HEK293 (cell line): ENCODE data around the gene ZBTB20.

ENCODE experiments used
- CTCF ChIA-PET: fragments of 350-600 bp; formaldehyde crosslinking; extraction: SDS; loops from one replicate; lab custom pipeline; 2021; ENCODE audit warnings: antibody characterized with exemption; lab: Yijun Ruan, JAX
- POLR2A ChIA-PET: fragments of 300-600 bp; formaldehyde crosslinking; extraction: SDS; loops from one replicate; lab custom pipeline; 2020; ENCODE audit warnings: antibody characterized with exemption, inconsistent platforms; lab: Yijun Ruan, JAX
- H3K27ac ChIP-seq: fragments of 200-500 bp; sonication (Bioruptor generic); 2 replicates; pipeline ENCODE4 v1.5.1; 2014; ENCODE audit warnings: low read depth, low read length, control low read depth, inconsistent platforms; ENCODE audit errors: extremely low read depth
- H3K36me3 ChIP-seq, 2 experiments: fragments of 200-500 bp in 1 of 2; sonication (Bioruptor generic) in 1 of 2; 1 replicate in 1 of 2; 2 replicates in 1 of 2; pipeline ENCODE4 v1.5.1; 2014 to 2017; ENCODE audit warnings: inconsistent platforms in 2 of 2, low read length in 2 of 2; ENCODE audit not compliant: control insufficient read depth in 2 of 2, insufficient read depth in 1 of 2
- H3K4me1 ChIP-seq: fragments of 200-500 bp; sonication (Bioruptor generic); 2 replicates; pipeline ENCODE4 v1.5.1; 2014; ENCODE audit warnings: mild to moderate bottlenecking, low read length, inconsistent platforms; ENCODE audit not compliant: control insufficient read depth, insufficient read depth
- H3K4me3 ChIP-seq: 2 replicates; pipeline ENCODE4 v1.5.1; 2011; ENCODE audit warnings: low read depth, mild to moderate bottlenecking, control low read depth, low read length, moderate library complexity
- H3K9me3 ChIP-seq: fragments of 200-500 bp; sonication (Bioruptor generic); 2 replicates; pipeline ENCODE4 v1.5.1; 2014; ENCODE audit warnings: low read depth, low read length, inconsistent platforms; ENCODE audit not compliant: control insufficient read depth, insufficient read depth
- PRDM6 ChIP-seq: fragments of 450-650 bp; formaldehyde crosslinking; IDR thresholded peaks from 2 replicates; pipeline ENCODE4 v1.5.1; 2017; ENCODE audit warnings: missing biosample characterization, missing genetic modification characterization
- REST ChIP-seq: fragments of 450-650 bp; formaldehyde crosslinking; IDR thresholded peaks from 2 replicates; pipeline ENCODE4 v1.5.1; 2016; ENCODE audit warnings: missing biosample characterization, missing genetic modification characterization
- ZNF140 ChIP-seq: fragments of 450-650 bp; formaldehyde crosslinking; IDR thresholded peaks from 2 replicates; pipeline ENCODE4 v1.5.1; 2016; ENCODE audit warnings: missing biosample characterization, missing genetic modification characterization
- ZNF184 ChIP-seq: fragments of 450-650 bp; IDR thresholded peaks from 2 replicates; pipeline ENCODE4 v1.5.1; 2018; ENCODE audit warnings: missing biosample characterization, mild to moderate bottlenecking, missing genetic modification characterization
- ZNF37A ChIP-seq: fragments of 450-650 bp; IDR thresholded peaks from 2 replicates; pipeline ENCODE4 v1.5.1; 2018; ENCODE audit warnings: missing biosample characterization, missing genetic modification characterization
- ZNF391 ChIP-seq: fragments of 450-650 bp; formaldehyde crosslinking; IDR thresholded peaks from 2 replicates; pipeline ENCODE4 v1.5.1; 2016; ENCODE audit warnings: low read depth, missing biosample characterization, missing genetic modification characterization, borderline replicate concordance
- ZNF530 ChIP-seq: fragments of 450-650 bp; formaldehyde crosslinking; IDR thresholded peaks from 2 replicates; pipeline ENCODE4 v1.5.1; 2016; ENCODE audit warnings: low read depth, missing biosample characterization, missing genetic modification characterization
- ZNF621 ChIP-seq: fragments of 450-650 bp; formaldehyde crosslinking; IDR thresholded peaks from 2 replicates; pipeline ENCODE4 v1.5.1; 2017; ENCODE audit warnings: missing biosample characterization, missing genetic modification characterization
- ZNF664 ChIP-seq: fragments of 450-650 bp; formaldehyde crosslinking; IDR thresholded peaks from 2 replicates; pipeline ENCODE4 v1.5.1; 2016; ENCODE audit warnings: missing biosample characterization, missing genetic modification characterization
- ZNF768 ChIP-seq: fragments of 450-650 bp; formaldehyde crosslinking; IDR thresholded peaks from 2 replicates; pipeline ENCODE4 v1.5.1; 2018; ENCODE audit warnings: missing biosample characterization, mild to moderate bottlenecking, missing genetic modification characterization
- ZSCAN18 ChIP-seq: fragments of 450-650 bp; formaldehyde crosslinking; IDR thresholded peaks from 2 replicates; pipeline ENCODE4 v1.5.1; 2016; ENCODE audit warnings: missing biosample characterization, missing genetic modification characterization
- TF ChIP-seq, protein P1 (sequence below): fragments of 450-650 bp; formaldehyde crosslinking; IDR thresholded peaks from 2 replicates; pipeline ENCODE4 v1.5.1; 2016; ENCODE audit warnings: missing biosample characterization, missing genetic modification characterization
- TF ChIP-seq, protein P2 (sequence below): IDR thresholded peaks from 2 replicates; pipeline ENCODE4 v1.6.1; 2011; ENCODE audit warnings: mild to moderate bottlenecking, low read depth, low read length, borderline replicate concordance
- TF ChIP-seq, protein P3 (sequence below): fragments of 450-650 bp; formaldehyde crosslinking; IDR thresholded peaks from 2 replicates; pipeline ENCODE4 v1.5.1; 2016; ENCODE audit warnings: missing biosample characterization, missing genetic modification characterization

Gene ZBTB20

DNA sequence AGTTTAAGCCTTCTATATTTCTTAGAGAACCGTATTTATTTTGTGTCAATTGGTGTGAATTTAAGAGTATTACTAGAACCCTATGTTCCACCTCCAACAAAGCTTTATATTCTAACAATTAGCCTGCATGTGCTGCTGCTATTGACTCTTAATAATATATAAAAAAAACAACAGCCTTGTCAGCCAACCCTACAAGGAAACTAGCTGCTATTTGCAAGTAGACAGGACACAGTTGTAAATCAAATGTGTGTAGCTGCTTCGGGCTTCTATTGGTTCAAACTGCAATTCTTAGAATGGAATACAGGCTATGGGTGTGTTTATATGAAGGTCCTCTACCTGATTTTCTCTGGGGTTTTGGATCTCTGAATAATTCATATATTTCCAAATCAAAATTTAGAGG, 60.7 kb downstream of the ZBTB20 start (continued):
- TF ChIP-seq, protein P1, sequence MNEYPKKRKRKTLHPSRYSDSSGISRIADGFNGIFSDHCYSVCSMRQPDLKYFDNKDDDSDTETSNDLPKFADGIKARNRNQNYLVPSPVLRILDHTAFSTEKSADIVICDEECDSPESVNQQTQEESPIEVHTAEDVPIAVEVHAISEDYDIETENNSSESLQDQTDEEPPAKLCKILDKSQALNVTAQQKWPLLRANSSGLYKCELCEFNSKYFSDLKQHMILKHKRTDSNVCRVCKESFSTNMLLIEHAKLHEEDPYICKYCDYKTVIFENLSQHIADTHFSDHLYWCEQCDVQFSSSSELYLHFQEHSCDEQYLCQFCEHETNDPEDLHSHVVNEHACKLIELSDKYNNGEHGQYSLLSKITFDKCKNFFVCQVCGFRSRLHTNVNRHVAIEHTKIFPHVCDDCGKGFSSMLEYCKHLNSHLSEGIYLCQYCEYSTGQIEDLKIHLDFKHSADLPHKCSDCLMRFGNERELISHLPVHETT (tag by site-specific recombination): no peak
- no peak for TF ChIP-seq REST (tag by site-specific recombination)
- TF ChIP-seq, all 188 proteins: peak for 0

- no peaks in the 10 kb centered on the region for H3K4me1 ChIP-seq
- no peaks in the 10 kb centered on the region for H3K36me3 ChIP-seq
- H3K4me3 ChIP-seq: no peak overlapping the region
- no peaks in the 10 kb centered on the region for H3K9me3 ChIP-seq
- CTCF ChIA-PET: interaction anchor here (0.6 to 1.5 kb wide), 5 partner anchors 43 to 639 kb away, joined by 3 to 5 read pairs (median 3); no protein-coding TSS in a partner anchor
- POLR2A ChIA-PET: no interaction called here
- H3K27ac ChIP-seq: no peak overlapping the region
- TF ChIP-seq ZNF37A (tag by site-specific recombination) (no peak), ZNF391 (tag by site-specific recombination) (no peak), PRDM6 (tag by site-specific recombination) (no peak), ZNF768 (tag by site-specific recombination) (no peak), ZNF140 (no peak), ZNF184 (tag by site-specific recombination) (no peak), ZSCAN18 (tag by site-specific recombination) (no peak), ZNF530 (no peak), ZNF621 (tag by site-specific recombination) (no peak), ZNF664 (no peak)
- TF ChIP-seq, protein P2, sequence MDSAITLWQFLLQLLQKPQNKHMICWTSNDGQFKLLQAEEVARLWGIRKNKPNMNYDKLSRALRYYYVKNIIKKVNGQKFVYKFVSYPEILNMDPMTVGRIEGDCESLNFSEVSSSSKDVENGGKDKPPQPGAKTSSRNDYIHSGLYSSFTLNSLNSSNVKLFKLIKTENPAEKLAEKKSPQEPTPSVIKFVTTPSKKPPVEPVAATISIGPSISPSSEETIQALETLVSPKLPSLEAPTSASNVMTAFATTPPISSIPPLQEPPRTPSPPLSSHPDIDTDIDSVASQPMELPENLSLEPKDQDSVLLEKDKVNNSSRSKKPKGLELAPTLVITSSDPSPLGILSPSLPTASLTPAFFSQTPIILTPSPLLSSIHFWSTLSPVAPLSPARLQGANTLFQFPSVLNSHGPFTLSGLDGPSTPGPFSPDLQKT: no peak
- TF ChIP-seq, protein P3, sequence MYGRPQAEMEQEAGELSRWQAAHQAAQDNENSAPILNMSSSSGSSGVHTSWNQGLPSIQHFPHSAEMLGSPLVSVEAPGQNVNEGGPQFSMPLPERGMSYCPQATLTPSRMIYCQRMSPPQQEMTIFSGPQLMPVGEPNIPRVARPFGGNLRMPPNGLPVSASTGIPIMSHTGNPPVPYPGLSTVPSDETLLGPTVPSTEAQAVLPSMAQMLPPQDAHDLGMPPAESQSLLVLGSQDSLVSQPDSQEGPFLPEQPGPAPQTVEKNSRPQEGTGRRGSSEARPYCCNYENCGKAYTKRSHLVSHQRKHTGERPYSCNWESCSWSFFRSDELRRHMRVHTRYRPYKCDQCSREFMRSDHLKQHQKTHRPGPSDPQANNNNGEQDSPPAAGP (tag by site-specific recombination): no peak
- TF ChIP-seq, all 188 proteins: peak for 0
These were observed 61.8 kb downstream of the ZBTB20 start for GRCh38 chr3:115085197-115085865.
